Caco-2 (cell line): Measurements from ENCODE around the gene CAPN3. TPM values are rescaled to one million over a fixed set of nuclear protein-coding genes. Genes with fewer than 3 reads are reported as not detected.

Source experiments
- BruUV-seq: library from RNA; stranded (reverse); fragments of 400-500 nt; replicated peaks from 2 replicates; lab custom pipeline; 2021; lab: Mats Ljungman, UMichigan
- CTCF ChIA-PET: fragments of 300-600 bp; sonication (Branson Sonifier 250); formaldehyde crosslinking; loops from one replicate; lab custom pipeline; 2022; ENCODE audit warnings: antibody characterized with exemption; lab: Charles Lee
- POLR2A ChIA-PET: fragments of 300-600 bp; sonication (Branson Sonifier 250); formaldehyde crosslinking; loops from one replicate; lab custom pipeline; 2022; ENCODE audit warnings: antibody characterized with exemption; lab: Charles Lee
- DNase-seq, 2 experiments: peaks; one replicate each; pipeline versions ENCODE4 v3.0.0 to v3.0.0-alpha.2; 2020 to 2022
- H3K27me3 ChIP-seq: replicated peaks from 2 replicates; pipeline ENCODE4 v1.6.0; 2011; ENCODE audit warnings: low read length; ENCODE audit not compliant: control insufficient read depth, insufficient read depth
- H3K36me3 ChIP-seq: 2 replicates; pipeline ENCODE4 v1.5.1; 2011; ENCODE audit warnings: low read length; ENCODE audit not compliant: control insufficient read depth, insufficient read depth
- H3K4me1 ChIP-seq: fragments of 250-450 bp; sonication (Bioruptor Pico); 2 replicates; pipeline ENCODE4 v1.5.1; 2020; ENCODE audit warnings: mild to moderate bottlenecking
- H3K4me3 ChIP-seq: 2 replicates; pipeline ENCODE4 v1.5.1; 2011; ENCODE audit warnings: low read depth, mild to moderate bottlenecking, control low read depth, low read length
- H3K9me3 ChIP-seq: fragments of 250-450 bp; sonication (Bioruptor Pico); 2 replicates; pipeline ENCODE4 v1.5.1; 2020; ENCODE audit warnings: mild to moderate bottlenecking, moderate library complexity
- H3K27ac Mint-ChIP-seq: one replicate; pipeline ENCODE4 v1.8.0; 2022; ENCODE audit warnings: mixed read lengths; ENCODE audit not compliant: unreplicated experiment
- H3K27me3 Mint-ChIP-seq: one replicate; pipeline ENCODE4 v1.8.0; 2022; ENCODE audit warnings: mixed read lengths; ENCODE audit not compliant: insufficient read depth, unreplicated experiment
- H3K36me3 Mint-ChIP-seq: one replicate; pipeline ENCODE4 v1.8.0; 2022; ENCODE audit warnings: mild to moderate bottlenecking, mixed read lengths; ENCODE audit not compliant: insufficient read depth, unreplicated experiment
- H3K4me1 Mint-ChIP-seq: one replicate; pipeline ENCODE4 v1.8.0; 2022; ENCODE audit warnings: low read depth, mixed read lengths; ENCODE audit not compliant: unreplicated experiment
- H3K4me3 Mint-ChIP-seq: one replicate; pipeline ENCODE4 v1.8.0; 2022; ENCODE audit warnings: mild to moderate bottlenecking, moderate library complexity, mixed read lengths; ENCODE audit not compliant: unreplicated experiment
- H3K9me3 Mint-ChIP-seq: one replicate; pipeline ENCODE4 v1.8.0; 2022; ENCODE audit warnings: mixed read lengths; ENCODE audit not compliant: unreplicated experiment
- intact Hi-C: fragments of 100-400 bp; cut with micrococcal nuclease; formaldehyde crosslinking; loops from one replicate; pipeline ENCODE4 v1.10.0; 2022; ENCODE audit not compliant: unreplicated experiment
- total RNA-seq: library from RNA; stranded (reverse); gene quantifications from 2 replicates; pipeline ENCODE4 v1.2.3, GENCODE V29; 2022
- TF ChIP-seq, protein P1 (sequence below), 2 experiments: fragments of 200-600 bp in 1 of 2; IDR thresholded peaks; 1 replicate in 1 of 2; 2 replicates in 1 of 2; pipeline versions ENCODE4 v1.5.1 to v1.8.0; 2011 to 2022; ENCODE audit warnings: antibody characterized with exemption in 1 of 2, control low read depth in 1 of 2, inconsistent platforms in 1 of 2, low read depth in 1 of 2, low read length in 1 of 2, mild to moderate bottlenecking in 1 of 2, moderate library complexity in 1 of 2; ENCODE audit not compliant: insufficient read depth in 1 of 2, severe bottlenecking in 1 of 2, unreplicated experiment in 1 of 2

The CAPN3 gene
- total RNA-seq, 1 experiment from 2014 or later = 0.66 TPM

DNA sequence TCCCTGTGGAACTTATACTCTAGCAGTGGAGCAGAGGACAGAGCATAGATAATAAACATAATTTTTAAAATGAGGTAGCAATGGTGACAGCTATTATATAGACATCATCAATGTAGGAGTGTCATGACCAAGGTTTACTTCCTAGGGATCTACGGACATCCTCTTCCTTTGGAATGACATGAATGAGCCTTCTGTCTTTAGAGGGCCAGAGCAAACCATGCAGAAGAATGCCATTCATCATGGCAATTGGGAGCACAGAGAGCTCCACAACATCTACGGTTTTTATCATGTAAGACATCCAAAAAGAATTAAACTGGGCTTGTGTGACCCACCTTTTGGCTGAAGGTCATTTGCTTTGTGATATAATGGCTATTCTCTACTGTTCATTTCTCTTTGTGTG is 30.1 kb upstream of the CAPN3 start:
- Histone ChIP-seq H3K4me3 (no peak overlapping the region), H3K27me3 (no peaks in the 10 kb centered on the region), H3K36me3 (no peaks in the 10 kb centered on the region), H3K4me1 (no peaks in the 10 kb centered on the region), H3K9me3 (no peaks in the 10 kb centered on the region)
- Mint-ChIP-seq H3K27ac (no peak overlapping the region), H3K4me3 (no peak overlapping the region), H3K9me3 (no peaks in the 10 kb centered on the region), H3K36me3 (no peaks in the 10 kb centered on the region), H3K27me3 (no peaks in the 10 kb centered on the region), H3K4me1 (no peaks in the 10 kb centered on the region)
- ChIA-PET CTCF (no interaction called here), POLR2A (no interaction called here)
- DNase-seq = no peak
- no TSS peak for BruUV-seq
- intact Hi-C loops = no loop called here
- TF ChIP-seq, protein P1, sequence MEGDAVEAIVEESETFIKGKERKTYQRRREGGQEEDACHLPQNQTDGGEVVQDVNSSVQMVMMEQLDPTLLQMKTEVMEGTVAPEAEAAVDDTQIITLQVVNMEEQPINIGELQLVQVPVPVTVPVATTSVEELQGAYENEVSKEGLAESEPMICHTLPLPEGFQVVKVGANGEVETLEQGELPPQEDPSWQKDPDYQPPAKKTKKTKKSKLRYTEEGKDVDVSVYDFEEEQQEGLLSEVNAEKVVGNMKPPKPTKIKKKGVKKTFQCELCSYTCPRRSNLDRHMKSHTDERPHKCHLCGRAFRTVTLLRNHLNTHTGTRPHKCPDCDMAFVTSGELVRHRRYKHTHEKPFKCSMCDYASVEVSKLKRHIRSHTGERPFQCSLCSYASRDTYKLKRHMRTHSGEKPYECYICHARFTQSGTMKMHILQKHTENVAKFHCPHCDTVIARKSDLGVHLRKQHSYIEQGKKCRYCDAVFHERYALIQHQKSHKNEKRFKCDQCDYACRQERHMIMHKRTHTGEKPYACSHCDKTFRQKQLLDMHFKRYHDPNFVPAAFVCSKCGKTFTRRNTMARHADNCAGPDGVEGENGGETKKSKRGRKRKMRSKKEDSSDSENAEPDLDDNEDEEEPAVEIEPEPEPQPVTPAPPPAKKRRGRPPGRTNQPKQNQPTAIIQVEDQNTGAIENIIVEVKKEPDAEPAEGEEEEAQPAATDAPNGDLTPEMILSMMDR (IDR thresholded peaks at IDR 0.05; ENCODE audit: insufficient read depth in 1 of 2, low read depth in 1 of 2, low read length in 1 of 2, severe bottlenecking in 1 of 2, unreplicated experiment in 1 of 2) = no peak

DNA sequence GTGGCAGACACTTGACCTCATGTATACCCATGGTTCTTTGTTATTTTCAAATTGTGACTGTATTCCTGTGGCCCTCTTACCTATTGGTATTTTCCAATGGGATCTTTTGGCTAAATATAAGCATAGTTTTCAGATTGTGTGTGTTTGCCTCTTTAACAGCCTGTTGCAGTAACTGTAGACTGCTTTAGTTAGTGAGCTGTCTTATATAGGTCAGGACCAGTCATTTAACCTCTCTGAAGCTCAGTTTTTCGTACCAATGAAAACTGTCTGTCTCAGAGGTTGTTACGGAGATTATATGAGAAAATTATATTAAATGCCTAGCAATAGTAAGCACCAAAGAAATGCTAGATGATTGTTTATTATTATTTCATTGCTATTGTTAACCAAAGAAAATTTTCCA is 29.3 kb upstream of the CAPN3 start:
- intact Hi-C loops = no loop called here
- H3K36me3 Mint-ChIP-seq = no peaks in the 10 kb centered on the region
- no peaks in the 10 kb centered on the region for H3K4me1 Mint-ChIP-seq
- no peak for DNase-seq
- no peak overlapping the region for H3K27ac Mint-ChIP-seq
- H3K36me3 ChIP-seq = no peaks in the 10 kb centered on the region
- no TSS peak for BruUV-seq
- H3K9me3 Mint-ChIP-seq = peaks cover 4% of the 10 kb centered on the region
- ChIA-PET POLR2A (no interaction called here), CTCF (no interaction called here)
- no peaks in the 10 kb centered on the region for H3K27me3 ChIP-seq
- H3K4me3 ChIP-seq = no peak overlapping the region
- no peaks in the 10 kb centered on the region for H3K4me1 ChIP-seq
- H3K4me3 Mint-ChIP-seq = no peak overlapping the region
- no peaks in the 10 kb centered on the region for H3K27me3 Mint-ChIP-seq
- no peaks in the 10 kb centered on the region for H3K9me3 ChIP-seq
- TF ChIP-seq, protein P1 (IDR thresholded peaks at IDR 0.05; ENCODE audit: insufficient read depth in 1 of 2, low read depth in 1 of 2, low read length in 1 of 2, severe bottlenecking in 1 of 2, unreplicated experiment in 1 of 2) = no peak

DNA sequence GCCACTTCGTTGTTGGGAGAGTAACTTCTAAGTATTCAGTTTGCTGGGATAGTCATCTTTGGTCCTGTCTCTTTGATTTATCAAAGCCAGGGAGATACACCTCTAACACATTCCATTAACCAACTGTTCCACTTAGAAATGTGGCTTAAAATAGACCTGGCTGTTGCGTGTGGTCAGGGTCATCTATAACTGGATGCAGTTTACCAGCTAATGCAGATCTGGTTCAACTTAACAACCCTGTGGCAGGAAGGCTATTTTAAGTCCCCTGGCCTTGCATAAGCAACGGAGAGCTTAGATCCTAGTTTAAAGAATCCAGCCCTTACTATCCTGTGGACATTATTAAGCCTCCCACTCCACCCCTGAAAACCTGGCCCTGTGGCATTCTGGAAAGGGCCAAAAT is 28.1 kb upstream of the CAPN3 start:
- Mint-ChIP-seq H3K9me3 (peaks cover 12% of the 10 kb centered on the region), H3K4me3 (no peak overlapping the region), H3K36me3 (no peaks in the 10 kb centered on the region), H3K27ac (no peak overlapping the region), H3K27me3 (no peaks in the 10 kb centered on the region), H3K4me1 (no peaks in the 10 kb centered on the region)
- TF ChIP-seq, protein P1 (IDR thresholded peaks at IDR 0.05; ENCODE audit: insufficient read depth in 1 of 2, low read depth in 1 of 2, low read length in 1 of 2, severe bottlenecking in 1 of 2, unreplicated experiment in 1 of 2) = no peak
- Histone ChIP-seq H3K27me3 (no peaks in the 10 kb centered on the region), H3K9me3 (peaks cover 4% of the 10 kb centered on the region; the same call in 1 of the 2 replicates), H3K4me3 (no peak overlapping the region), H3K4me1 (no peaks in the 10 kb centered on the region), H3K36me3 (no peaks in the 10 kb centered on the region)
- ChIA-PET CTCF (no interaction called here), POLR2A (no interaction called here)
- DNase-seq = no peak
- BruUV-seq = no TSS peak
- intact Hi-C loops = no loop called here
